D721Med (cell line): ENCODE measurements around the gene HERC2.

ENCODE experiments used
- DNase-seq: peaks from one replicate; pipeline ENCODE4 v3.0.0; 2011; ENCODE audit warnings: low spot score; ENCODE audit not compliant: insufficient read length
- FAIRE-seq: peaks from 2 replicates; lab custom pipeline; 2011; peaks lifted over from hg19 to GRCh38; lab: Jason Lieb, UNC
- TF ChIP-seq, protein P1 (sequence below): IDR thresholded peaks from 2 replicates; pipeline ENCODE4 v1.5.1; 2012; ENCODE audit warnings: mild to moderate bottlenecking, control low read depth; ENCODE audit not compliant: insufficient read depth; ENCODE audit errors: missing control alignments

Gene HERC2

DNA sequence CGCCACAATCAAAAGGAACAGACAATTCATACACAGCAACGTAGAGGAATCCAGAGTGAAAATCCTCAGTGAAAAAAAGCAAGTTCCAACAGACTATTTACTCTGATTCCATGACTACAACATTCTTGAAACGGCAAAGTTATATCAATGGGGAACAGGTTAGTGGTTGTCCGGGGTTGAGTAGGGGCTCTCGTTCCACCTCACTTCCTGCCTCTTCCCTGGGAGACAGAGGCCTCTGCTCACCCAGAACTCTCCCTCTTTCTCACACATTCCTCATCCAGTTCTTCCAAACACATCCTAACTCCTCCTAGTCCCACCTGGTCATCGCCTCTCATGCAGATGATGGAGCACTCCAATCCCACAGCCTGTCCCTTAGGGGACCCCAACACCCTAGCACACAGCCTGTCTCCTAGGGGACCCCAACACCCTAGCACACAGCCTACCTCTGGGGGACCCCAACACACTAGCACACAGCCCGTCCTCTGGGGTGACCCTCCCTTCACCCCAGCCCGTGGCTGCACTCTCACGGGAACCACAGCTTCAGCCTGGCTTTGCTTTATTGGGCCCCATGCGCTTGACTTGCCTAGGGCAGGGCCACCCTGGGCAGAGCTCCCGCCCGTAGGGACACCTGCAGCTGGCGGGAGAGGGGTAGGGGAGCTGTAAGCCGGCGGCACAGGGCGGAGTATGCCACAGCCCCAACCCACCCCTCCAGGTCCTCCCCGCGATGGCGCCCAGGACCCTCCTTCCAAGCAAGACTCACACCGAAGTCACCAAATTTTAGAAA is 228.0 kb downstream of the HERC2 start:
- TF ChIP-seq, protein P1, sequence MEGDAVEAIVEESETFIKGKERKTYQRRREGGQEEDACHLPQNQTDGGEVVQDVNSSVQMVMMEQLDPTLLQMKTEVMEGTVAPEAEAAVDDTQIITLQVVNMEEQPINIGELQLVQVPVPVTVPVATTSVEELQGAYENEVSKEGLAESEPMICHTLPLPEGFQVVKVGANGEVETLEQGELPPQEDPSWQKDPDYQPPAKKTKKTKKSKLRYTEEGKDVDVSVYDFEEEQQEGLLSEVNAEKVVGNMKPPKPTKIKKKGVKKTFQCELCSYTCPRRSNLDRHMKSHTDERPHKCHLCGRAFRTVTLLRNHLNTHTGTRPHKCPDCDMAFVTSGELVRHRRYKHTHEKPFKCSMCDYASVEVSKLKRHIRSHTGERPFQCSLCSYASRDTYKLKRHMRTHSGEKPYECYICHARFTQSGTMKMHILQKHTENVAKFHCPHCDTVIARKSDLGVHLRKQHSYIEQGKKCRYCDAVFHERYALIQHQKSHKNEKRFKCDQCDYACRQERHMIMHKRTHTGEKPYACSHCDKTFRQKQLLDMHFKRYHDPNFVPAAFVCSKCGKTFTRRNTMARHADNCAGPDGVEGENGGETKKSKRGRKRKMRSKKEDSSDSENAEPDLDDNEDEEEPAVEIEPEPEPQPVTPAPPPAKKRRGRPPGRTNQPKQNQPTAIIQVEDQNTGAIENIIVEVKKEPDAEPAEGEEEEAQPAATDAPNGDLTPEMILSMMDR, result no peak
- DNase-seq, result no peak
- FAIRE-seq, result no peak

DNA sequence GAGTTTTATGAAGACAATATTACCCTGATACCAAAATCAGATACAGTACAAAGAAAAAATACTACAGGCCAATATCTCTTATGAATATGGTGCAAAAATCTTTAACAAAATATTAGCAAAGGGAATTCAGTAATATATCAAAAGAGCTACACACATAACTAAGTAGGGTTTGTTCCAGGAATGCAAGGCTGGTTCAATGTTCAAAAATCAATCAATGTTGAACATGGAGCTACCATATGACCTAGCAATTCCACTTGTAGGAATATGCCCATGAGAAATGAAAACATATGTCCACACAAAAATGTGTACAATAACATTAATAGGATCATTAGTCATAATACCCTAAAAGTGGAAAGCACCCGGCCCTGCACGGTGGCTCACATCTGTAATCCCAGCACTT is 230.7 kb downstream of the HERC2 start:
- TF ChIP-seq, protein P1, result no peak
- FAIRE-seq (no peak), DNase-seq (no peak)

DNA sequence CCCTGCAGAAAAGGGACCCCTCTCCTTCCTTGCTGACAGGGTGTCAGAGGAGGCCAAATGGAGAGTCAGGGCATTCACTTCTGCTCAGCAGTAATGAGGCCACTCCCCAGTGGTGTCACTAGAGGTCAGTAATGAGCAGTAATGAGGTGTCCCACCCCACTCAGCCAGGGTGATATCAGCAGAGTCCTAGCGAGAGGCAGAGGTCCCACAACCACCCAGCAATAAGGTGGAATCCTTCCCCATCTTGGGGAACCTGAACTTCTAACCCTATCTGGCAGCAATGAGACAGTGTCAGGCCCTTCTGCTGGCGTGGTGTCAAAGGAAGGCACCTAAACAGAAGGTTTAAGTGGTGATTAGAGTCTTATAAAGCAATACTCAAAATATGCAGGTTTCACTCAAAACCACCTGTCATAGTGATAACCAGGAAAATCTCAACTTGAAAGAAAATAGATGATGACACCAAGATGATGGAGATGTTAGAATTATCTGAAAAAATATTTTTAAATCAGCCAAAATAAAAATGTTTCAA is 235.7 kb downstream of the HERC2 start:
- FAIRE-seq, result peak; percentile 58
- TF ChIP-seq, protein P1, result peak; percentile 77
- DNase-seq, result no peak

DNA sequence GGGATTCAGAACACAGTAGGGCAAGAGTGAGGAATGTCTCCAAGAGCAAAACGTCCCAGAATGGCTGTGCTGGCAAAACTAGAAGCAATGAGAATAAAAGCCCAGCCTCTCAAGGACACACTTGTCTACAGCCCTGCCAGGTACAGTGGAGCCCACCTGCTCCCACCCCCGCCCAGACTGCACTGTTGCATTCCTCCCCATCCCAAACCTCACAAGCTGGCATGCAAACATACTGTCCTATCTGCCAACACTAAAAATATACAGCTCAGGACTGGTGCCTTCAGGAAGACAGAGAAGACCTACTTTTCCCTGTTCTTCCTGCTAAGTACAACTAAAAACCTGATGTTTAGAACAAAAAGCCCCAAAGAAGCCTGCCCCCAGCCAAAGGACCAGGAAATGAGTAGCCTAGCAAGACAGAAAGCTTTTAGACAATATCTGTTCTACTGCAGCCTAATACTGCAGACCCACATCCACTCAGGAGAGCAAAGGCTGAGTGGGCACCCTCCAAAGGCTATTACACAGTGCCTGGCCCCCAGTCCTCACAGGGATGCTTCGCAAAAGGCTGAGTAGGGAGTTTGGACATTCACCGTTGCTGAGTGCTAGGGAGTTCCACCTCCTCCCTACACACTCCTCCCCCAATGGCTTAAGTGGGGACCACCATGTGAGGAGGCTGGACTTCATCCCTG is 236.3 kb downstream of the HERC2 start:
- TF ChIP-seq, protein P1, result no peak
- FAIRE-seq (no peak), DNase-seq (no peak)

DNA sequence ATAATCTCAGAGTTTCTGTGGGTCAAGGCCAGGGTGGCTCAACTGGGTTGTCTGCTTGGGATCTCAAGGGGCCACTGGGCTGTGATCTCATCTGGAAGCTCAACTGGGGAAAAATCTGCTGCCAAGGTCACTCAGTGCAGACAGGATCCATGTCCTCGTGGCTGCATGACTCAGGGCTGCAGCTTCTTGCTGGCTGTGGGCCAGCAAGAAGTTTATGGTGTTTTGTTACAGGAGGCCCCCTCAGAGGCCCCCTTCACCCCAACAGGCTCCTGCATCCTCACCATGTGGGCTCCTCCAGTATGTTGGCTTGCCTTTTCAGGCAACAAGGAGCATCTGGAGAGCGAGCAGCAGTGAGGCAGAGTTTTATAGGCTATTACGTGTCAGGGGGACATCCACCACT is 237.4 kb downstream of the HERC2 start:
- FAIRE-seq, result no peak
- no peak for DNase-seq
- TF ChIP-seq, protein P1, result no peak

DNA sequence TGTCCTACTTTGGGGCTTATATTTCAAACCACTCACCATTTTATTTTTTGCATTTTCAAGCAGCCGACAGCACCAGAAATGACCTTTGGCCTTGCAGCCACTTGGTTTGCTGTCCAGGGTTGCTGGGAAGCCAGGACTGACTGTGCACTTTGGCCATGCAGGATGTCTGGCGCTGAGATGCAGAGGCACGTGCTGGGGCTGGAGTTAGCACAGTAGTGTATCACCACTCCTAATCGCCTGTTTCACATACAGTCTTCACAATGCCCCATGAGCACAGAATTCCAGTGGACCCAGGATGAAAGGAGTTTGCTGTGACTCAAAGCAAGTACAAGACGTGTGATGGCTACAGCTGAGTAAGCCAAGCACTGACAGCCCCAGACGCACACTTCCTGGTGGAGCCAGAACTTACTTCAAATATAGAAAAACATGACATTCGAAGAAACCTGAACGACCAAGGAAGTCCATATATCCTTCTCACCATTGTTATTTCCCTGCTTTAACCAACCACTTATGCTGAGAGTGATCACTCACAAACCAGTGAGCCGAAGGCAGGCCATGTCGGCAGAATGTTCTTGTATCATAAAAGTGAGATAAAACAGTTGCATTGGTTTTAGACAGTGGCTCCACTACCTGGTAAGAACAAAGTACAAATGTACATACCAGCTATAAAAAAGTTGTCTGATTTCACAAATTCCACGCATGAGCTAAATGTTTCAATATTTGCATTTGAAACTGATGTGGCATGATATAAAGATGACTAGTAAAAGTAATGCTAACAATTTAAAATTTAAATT is 238.9 kb downstream of the HERC2 start:
- FAIRE-seq, result no peak
- TF ChIP-seq, protein P1, result no peak
- DNase-seq, result no peak
